K562 (cell line): Measurements from ENCODE around the gene BMP2. TPM values are rescaled to one million over a fixed set of nuclear protein-coding genes. Genes with fewer than 3 reads are reported as not detected.

ENCODE experiments used
- ATAC-seq: fragments of 200-7000 bp; cut with Tn5 transposase; 3 replicates; pipeline ENCODE4 v1.9.1; 2020; ENCODE audit warnings: moderate library complexity
- BruUV-seq: library from RNA; stranded (reverse); fragments of 400-500 nt; replicated peaks from 2 replicates; lab custom pipeline; 2021; lab: Mats Ljungman, UMichigan
- CTCF ChIA-PET: fragments of 300-600 bp; formaldehyde crosslinking; extraction: SDS; loops from one replicate; lab custom pipeline; 2021; ENCODE audit warnings: low intra/inter-chr PET ratio; lab: Yijun Ruan, JAX
- POLR2A ChIA-PET: fragments of 300-600, 350-650 bp; sonication (Branson Sonifier 250); formaldehyde crosslinking; extraction: SDS; loops from one replicate; lab custom pipeline; 2021; ENCODE audit warnings: antibody characterized with exemption, inconsistent platforms; lab: Yijun Ruan, JAX
- DNase-seq, 4 experiments: peaks; one replicate each; pipeline versions ENCODE4 v3.0.0 to v3.0.0-alpha.2; 2011 to 2018; ENCODE audit warnings: low spot score in 3 of 4, mixed read lengths in 3 of 4; ENCODE audit errors: extremely low read depth in 1 of 4
- FAIRE-seq: peaks from 2 replicates; lab custom pipeline; 2011; peaks lifted over from hg19 to GRCh38; lab: Jason Lieb, UNC
- H2AFZ ChIP-seq: 2 replicates; pipeline ENCODE4 v1.6.0; 2011; ENCODE audit warnings: low read depth, low read length, control low read depth, inconsistent platforms
- H3K27ac ChIP-seq: fragments of 200-600 bp; 3 replicates; pipeline ENCODE4 v1.8.0; 2011; ENCODE audit warnings: low read depth, mild to moderate bottlenecking, control low read depth, inconsistent platforms, low read length, moderate library complexity, mixed read lengths; ENCODE audit errors: extremely low read depth
- H3K27me3 ChIP-seq, 2 experiments: fragments of 300-600 bp in 1 of 2; 2 replicates in 1 of 2; 3 replicates in 1 of 2; pipeline versions ENCODE4 v1.6.0 to v1.8.0; 2011; ENCODE audit warnings: inconsistent platforms in 2 of 2, low read length in 2 of 2, mild to moderate bottlenecking in 1 of 2, mixed read lengths in 1 of 2, moderate library complexity in 1 of 2; ENCODE audit not compliant: control insufficient read depth in 2 of 2, insufficient read depth in 2 of 2
- H3K36me3 ChIP-seq: fragments of 300-600 bp; 3 replicates; pipeline ENCODE4 v1.8.0; 2011; ENCODE audit warnings: mild to moderate bottlenecking, low read length, inconsistent platforms; ENCODE audit not compliant: control insufficient read depth, insufficient read depth
- H3K4me1 ChIP-seq, 2 experiments: fragments of 200-600 bp in 1 of 2; replicated peaks in 1 of 2; 2 replicates in 1 of 2; 3 replicates in 1 of 2; pipeline versions ENCODE4 v1.5.1 to v1.8.0; 2011; ENCODE audit warnings: inconsistent platforms in 2 of 2, low read length in 2 of 2, mild to moderate bottlenecking in 1 of 2, mixed read lengths in 1 of 2, moderate library complexity in 1 of 2; ENCODE audit not compliant: control insufficient read depth in 2 of 2, insufficient read depth in 2 of 2
- H3K4me2 ChIP-seq: 2 replicates; pipeline ENCODE4 v1.6.1; 2011; ENCODE audit warnings: low read length, control low read depth, inconsistent platforms, mixed read lengths; ENCODE audit not compliant: insufficient read depth
- H3K4me3 ChIP-seq: fragments of 200-600 bp; sonication (generic), shearing (Covaris generic); 2 replicates; pipeline ENCODE4 v1.5.1; 2016; ENCODE audit warnings: control low read depth, inconsistent platforms
- H3K79me2 ChIP-seq: fragments of 200-600 bp; 3 replicates; pipeline ENCODE4 v1.8.0; 2011; ENCODE audit warnings: low read length, inconsistent platforms; ENCODE audit not compliant: control insufficient read depth, insufficient read depth
- H3K9ac ChIP-seq, 2 experiments: 2 replicates each; pipeline versions ENCODE4 v1.6.0 to v1.6.1; 2011; ENCODE audit warnings: low read depth in 2 of 2, low read length in 2 of 2, control low read depth in 1 of 2, inconsistent platforms in 1 of 2, mild to moderate bottlenecking in 1 of 2, mixed read lengths in 1 of 2; ENCODE audit not compliant: insufficient read depth in 1 of 2
- H3K9me1 ChIP-seq: one replicate; pipeline ENCODE4 v1.6.0; 2011; ENCODE audit warnings: inconsistent platforms, mild to moderate bottlenecking, low read length, moderate library complexity; ENCODE audit not compliant: control insufficient read depth, insufficient read depth
- H3K9me3 ChIP-seq: replicated peaks from 2 replicates; pipeline ENCODE4 v1.5.1; 2011; ENCODE audit warnings: low read depth, low read length, inconsistent platforms; ENCODE audit not compliant: control insufficient read depth, insufficient read depth
- H4K20me1 ChIP-seq: replicated peaks from 2 replicates; pipeline ENCODE4 v1.6.1; 2011; ENCODE audit warnings: low read length, inconsistent platforms, mixed read lengths; ENCODE audit not compliant: control insufficient read depth, insufficient read depth
- BRD4 ChIP-seq: fragments of 200-600 bp; sonication (generic); IDR thresholded peaks from 2 replicates; pipeline ENCODE4 v1.6.1; 2017; ENCODE audit warnings: inconsistent platforms
- CREB3L1 ChIP-seq: fragments of 450-650 bp; IDR thresholded peaks from 2 replicates; pipeline ENCODE4 v1.6.1; 2014; ENCODE audit warnings: low read depth, mild to moderate bottlenecking, moderate library complexity, borderline replicate concordance
- GTF2F1 ChIP-seq: IDR thresholded peaks from 2 replicates; pipeline ENCODE4 v1.6.1; 2011; ENCODE audit warnings: low read depth, low read length, improper control_type of control experiment
- ID3 ChIP-seq, 2 experiments: fragments of 250-450 bp in 1 of 2; fragments of 450-650 bp in 1 of 2; sonication (Bioruptor Pico) in 1 of 2; IDR thresholded peaks; 2 replicates each; pipeline versions ENCODE4 v1.6.1 to v1.8.0; 2016 to 2021; ENCODE audit warnings: mild to moderate bottlenecking in 2 of 2, moderate library complexity in 2 of 2, missing compliant biosample characterization in 1 of 2, missing genetic modification characterization in 1 of 2
- SAFB ChIP-seq: fragments of 200-400 bp; formaldehyde crosslinking; IDR thresholded peaks from 2 replicates; pipeline ENCODE4 v1.6.1; 2017; ENCODE audit warnings: low read depth, low read length, borderline replicate concordance
- SAFB2 ChIP-seq: fragments of 200-400 bp; formaldehyde crosslinking; IDR thresholded peaks from 2 replicates; pipeline ENCODE4 v1.6.1; 2018; ENCODE audit warnings: borderline replicate concordance, low read length, low read depth, moderate library complexity; ENCODE audit not compliant: severe bottlenecking
- TCFL5 ChIP-seq: fragments of 250-450 bp; sonication (Bioruptor Pico); conservative IDR thresholded peaks from 2 replicates; pipeline ENCODE4 v1.6.1; 2021; ENCODE audit warnings: mild to moderate bottlenecking, moderate library complexity, matching md5 sums
- WHSC1 ChIP-seq: IDR thresholded peaks from one replicate; pipeline ENCODE4 v1.6.1; 2012; ENCODE audit warnings: low read length, control low read depth, inconsistent platforms
- ZFX ChIP-seq: sonication (generic); formaldehyde crosslinking; IDR thresholded peaks from 2 replicates; pipeline ENCODE4 v1.8.0; 2022; ENCODE audit warnings: mild to moderate bottlenecking, missing genetic modification reagents, moderate library complexity
- ZKSCAN1 ChIP-seq: fragments of 150-350 bp; IDR thresholded peaks from 2 replicates; pipeline ENCODE4 v1.6.1; 2016; ENCODE audit warnings: low read depth, low read length
- ZNF274 ChIP-seq: IDR thresholded peaks from 2 replicates; pipeline ENCODE4 v1.6.1; 2011; ENCODE audit warnings: low read depth, mild to moderate bottlenecking, low read length, moderate library complexity, borderline replicate concordance
- ZNF586 ChIP-seq: fragments of 450-650 bp; formaldehyde crosslinking; conservative IDR thresholded peaks from 2 replicates; pipeline ENCODE4 v1.4.0; 2020; ENCODE audit warnings: mild to moderate bottlenecking, moderate library complexity
- ZNF717 ChIP-seq: fragments of 250-450 bp; sonication (Bioruptor Pico); IDR thresholded peaks from 2 replicates; pipeline ENCODE4 v1.5.0; 2021
- WGBS: fragments of 100-300 bp; shearing (Covaris generic); methylation state at CpG from one replicate; pipeline ENCODE4 v1.1.6; 2016; ENCODE audit warnings: low coverage, mixed read lengths; ENCODE audit not compliant: insufficient coverage; ENCODE audit errors: missing lambda C conversion rate; 5-methylcytosine and 5-hydroxymethylcytosine counted together
- in situ Hi-C: fragments of 300-500 bp; cut with MboI; formaldehyde crosslinking; loops from 4 replicates; pipeline ENCODE4 v1.15.0; 2018; ENCODE audit warnings: inconsistent platforms, mixed read lengths
- intact Hi-C: fragments of 100-400 bp; cut with micrococcal nuclease; formaldehyde crosslinking; loops from 2 replicates; pipeline ENCODE4 v1.14.2; 2022
- polyA plus RNA-seq, 8 experiments: library from polyadenylated mRNA; depleted of rRNA in 4 of 8; stranded (reverse) in 5 of 8; unstranded in 3 of 8; fragments of >200 nt; fragmentation: Nextera tagmentation in 2 of 8; fragmentation: Illumina TruSeq in 1 of 8; extraction: Ambion mirVana in 2 of 8; extraction: Trizol in 1 of 8; gene quantifications; 2 replicates each; pipeline versions ENCODE4 v1.2.1 to v1.2.3, GENCODE V29; 2011 to 2014; ENCODE audit warnings: inconsistent platforms in 1 of 8, missing spikeins in 1 of 8
- total RNA-seq, 7 experiments: library from RNA; depleted of rRNA in 6 of 7; stranded (reverse); fragments of >200 nt in 6 of 7; fragmentation: Illumina TruSeq in 2 of 7; extraction: Trizol in 2 of 7; gene quantifications; 2 replicates each; pipeline versions ENCODE4 v1.2.1 to v1.2.3, GENCODE V29; 2011 to 2021; ENCODE audit warnings: low replicate concordance in 1 of 7

Gene BMP2
- total and polyA plus RNA-seq, 9 of the 15 experiments (the other 6 are each of a cell fraction or from before 2014, with no cell fraction given): 0.01 to 0.07 (median 0.03) TPM; not detected in 5

- Histone ChIP-seq H3K36me3 (no peaks in the 10 kb centered on the region), H3K27me3 (no peaks in the 10 kb centered on the region; a peak in 1 of 5 replicates), H3K4me1 (peaks cover 0 to 16% of the 10 kb centered on the region in 2 experiments; a peak in 1 of 5 replicates), H3K79me2 (no peaks in the 10 kb centered on the region), H2AFZ (no peak overlapping the region), H3K9ac (no peak overlapping the region), H3K27ac (no peak overlapping the region), H3K4me3 (no peak overlapping the region), H3K4me2 (no peak overlapping the region), H3K9me1 (no peaks in the 10 kb centered on the region), H4K20me1 (no peaks in the 10 kb centered on the region), H3K9me3 (no peaks in the 10 kb centered on the region)
- 14% methylated on average over 9 of the region's 9 CpGs for WGBS
- CTCF ChIA-PET: interaction anchor here (0.6 kb wide), 1 partner anchor 608 kb away, joined by 3 read pairs; no protein-coding TSS in a partner anchor
- no peak for TF ChIP-seq ZNF586 (CRISPR knock-in tag)
- TF ChIP-seq GTF2F1: no peak
- no peak for TF ChIP-seq WHSC1
- no peak for TF ChIP-seq ZFX
- TF ChIP-seq TCFL5: no peak
- no peak for TF ChIP-seq ZNF717 (CRISPR knock-in tag)
- TF ChIP-seq SAFB: no peak
- TF ChIP-seq ZNF274: no peak
- TF ChIP-seq ID3 (CRISPR knock-in tag; IDR thresholded peaks at IDR 0.05): no peak
- TF ChIP-seq ID3 (tag; IDR thresholded peaks at IDR 0.05): no peak
- TF ChIP-seq ZKSCAN1: no peak
- TF ChIP-seq CREB3L1: no peak
- TF ChIP-seq SAFB2: no peak
- no peak for TF ChIP-seq BRD4
- DNase-seq: no peak
- ATAC-seq: no peak
- POLR2A ChIA-PET: no interaction called here
- in situ Hi-C loops (no loop called here), intact Hi-C loops (loop anchor here (5.0 to 10.0 kb wide), 2 partner anchors 1158 to 1956 kb away; no protein-coding TSS in a partner anchor)
- BruUV-seq: no TSS peak
- no peak for FAIRE-seq
These were observed 1.1 kb upstream of the BMP2 start for GRCh38 chr20:6766433-6766832.
